GM19395 (cell line): Measurements from ENCODE around the gene ABCA2.
"Not testable (repeated sequence)": the region's sequence is repeated elsewhere in the genome, so short reads cannot be mapped to it uniquely, and the experiment has no call there.

ENCODE experiments used
- ATAC-seq: cut with Tn5 transposase; IDR thresholded peaks from one replicate; pipeline ENCODE4 v1.9.1; 2021; ENCODE audit warnings: mild to moderate bottlenecking, moderate library complexity; ENCODE audit not compliant: unreplicated experiment

The ABCA2 gene

GRCh38 chr9:137046088-137046787 is 18.2 kb upstream of the ABCA2 start, which contains the start of gene NPDC1:
Gene NPDC1 (minus strand): TSS chr9:137046177. CDS start chr9:137045989, 188 bp downstream.
- ATAC-seq: no peak

GRCh38 chr9:137045294-137046087 is 17.5 kb upstream of the ABCA2 start:
- no peak for ATAC-seq

GRCh38 chr9:137044502-137045177 is 16.6 kb upstream of the ABCA2 start:
- no peak for ATAC-seq

DNA sequence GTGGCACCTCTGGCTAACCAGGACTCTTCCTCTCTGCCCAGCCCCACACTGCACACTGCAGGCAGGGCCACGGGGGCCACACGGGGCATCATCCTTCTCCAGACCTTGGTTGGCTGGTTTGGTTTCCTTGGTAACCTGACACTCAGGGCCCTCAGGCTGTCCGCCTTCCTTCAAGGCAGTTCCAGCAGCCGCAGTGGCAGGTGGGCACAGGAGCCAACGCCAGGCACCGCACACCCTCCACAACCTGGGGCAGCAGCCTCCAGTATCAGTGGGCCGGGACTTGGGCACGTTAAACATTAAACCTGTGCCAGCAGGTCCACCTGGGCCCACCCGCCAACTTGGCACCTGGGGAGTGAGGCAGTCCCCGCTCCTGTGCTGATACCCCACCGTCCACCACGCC is 16.0 kb upstream of the ABCA2 start:
- no peak for ATAC-seq

DNA sequence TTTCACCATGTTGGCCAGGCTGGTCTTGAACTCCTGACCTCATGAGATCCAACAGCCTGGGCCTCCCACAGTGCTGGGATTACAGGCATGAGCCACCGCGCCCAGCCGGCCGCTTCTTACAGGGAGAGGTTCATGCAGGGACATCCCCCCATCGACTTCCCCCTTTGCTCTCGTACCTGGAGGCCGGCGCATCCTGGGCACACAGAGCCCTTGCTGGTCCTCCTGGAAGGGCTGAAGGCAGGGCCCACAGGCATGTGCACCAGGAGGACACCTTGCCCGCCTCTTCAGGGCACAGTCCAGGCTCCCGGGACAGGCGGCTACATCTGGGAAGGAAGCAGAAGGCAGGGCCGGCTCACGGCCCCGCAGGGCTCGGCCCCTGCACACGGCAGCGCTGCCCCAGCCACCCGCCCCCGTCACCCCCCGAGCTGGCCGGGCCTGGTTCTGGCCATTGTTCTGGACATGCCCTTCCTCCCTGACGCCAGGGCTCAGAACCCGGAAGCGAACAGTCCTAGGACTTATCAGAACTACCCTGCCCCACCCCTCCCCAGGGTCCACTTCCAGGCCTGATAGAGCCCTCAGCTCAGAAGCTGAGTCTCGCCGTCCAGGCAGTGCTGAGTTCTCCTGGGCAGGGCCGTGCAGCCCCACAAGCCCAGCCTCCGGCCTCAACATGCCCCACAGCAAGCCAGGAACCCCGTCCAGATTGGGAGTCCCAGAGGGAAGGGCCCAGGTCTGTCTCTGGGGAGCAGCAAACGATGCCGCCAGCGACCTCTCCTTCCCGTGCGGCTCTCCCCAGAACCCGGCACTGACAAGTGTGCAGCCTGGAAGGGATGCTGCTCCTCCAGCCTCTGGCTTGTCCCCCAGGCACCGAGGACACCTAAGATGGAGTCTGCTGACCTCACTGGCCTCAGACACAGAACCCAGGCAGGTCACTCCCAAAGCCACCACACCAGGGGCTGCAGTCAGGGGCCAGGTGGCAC is 15.0 kb upstream of the ABCA2 start:
- ATAC-seq: no peak

DNA sequence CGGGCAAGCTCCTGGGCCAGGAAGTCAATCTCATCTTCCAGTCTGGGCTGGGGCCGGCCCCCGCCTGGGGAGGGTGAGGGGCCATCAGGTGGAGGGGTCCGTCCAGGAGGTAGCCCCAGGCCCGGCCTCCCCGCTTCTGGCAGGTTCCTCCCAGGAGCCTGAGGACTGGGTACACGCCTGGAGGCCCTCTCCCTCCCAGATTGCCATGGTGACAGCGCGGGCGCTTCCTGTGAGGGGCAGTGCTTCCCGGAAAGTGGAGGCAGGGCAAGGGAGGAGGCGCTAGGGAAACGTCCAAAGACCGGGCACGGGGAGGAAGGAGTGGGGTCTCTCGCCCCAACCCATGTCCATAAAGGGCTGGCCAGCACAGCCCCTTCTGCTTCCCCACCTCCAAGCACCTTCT is 13.1 kb upstream of the ABCA2 start:
- ATAC-seq: no peak

- ATAC-seq: no peak
Measured at GRCh38 chr9:137040568-137040967, 12.5 kb upstream of the ABCA2 start.

DNA sequence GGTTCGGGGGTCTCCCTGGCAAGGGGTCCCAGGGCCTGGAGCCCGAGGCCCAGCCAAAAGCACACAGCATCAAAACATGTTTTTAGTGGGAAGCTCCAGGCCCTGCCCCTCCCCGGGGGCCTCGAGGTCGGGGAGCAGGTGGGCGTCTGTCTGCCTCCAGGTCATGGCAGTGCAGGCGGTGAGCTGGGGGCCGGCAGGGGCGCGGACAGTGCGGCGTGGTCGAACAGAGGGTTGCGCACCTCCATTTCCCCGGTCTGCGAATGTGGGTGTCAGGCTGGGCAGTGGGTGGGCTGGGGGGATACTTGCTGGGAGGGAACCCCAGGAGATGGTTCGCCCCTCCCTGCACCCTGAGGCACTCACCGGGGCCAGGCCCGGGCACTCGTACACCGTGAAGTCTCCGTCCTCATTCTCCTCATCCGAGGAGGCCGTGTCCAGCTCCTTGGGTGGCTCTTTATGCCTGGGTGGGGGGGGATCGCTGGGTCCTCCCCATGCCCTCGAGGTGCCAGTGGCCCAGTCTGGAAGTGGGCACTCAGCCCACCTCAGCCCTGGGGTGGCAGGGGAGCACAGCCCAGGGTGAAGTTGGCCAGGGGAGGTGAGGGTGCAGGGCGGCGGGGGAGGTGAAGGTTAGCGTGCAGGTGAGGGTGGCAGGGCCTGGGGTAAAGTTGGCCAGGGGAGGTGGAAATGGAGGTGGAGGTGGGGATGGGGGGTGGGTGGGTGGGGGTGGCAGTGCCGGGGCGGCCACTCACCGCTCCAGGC is 11.8 kb upstream of the ABCA2 start:
- ATAC-seq: no peak

DNA sequence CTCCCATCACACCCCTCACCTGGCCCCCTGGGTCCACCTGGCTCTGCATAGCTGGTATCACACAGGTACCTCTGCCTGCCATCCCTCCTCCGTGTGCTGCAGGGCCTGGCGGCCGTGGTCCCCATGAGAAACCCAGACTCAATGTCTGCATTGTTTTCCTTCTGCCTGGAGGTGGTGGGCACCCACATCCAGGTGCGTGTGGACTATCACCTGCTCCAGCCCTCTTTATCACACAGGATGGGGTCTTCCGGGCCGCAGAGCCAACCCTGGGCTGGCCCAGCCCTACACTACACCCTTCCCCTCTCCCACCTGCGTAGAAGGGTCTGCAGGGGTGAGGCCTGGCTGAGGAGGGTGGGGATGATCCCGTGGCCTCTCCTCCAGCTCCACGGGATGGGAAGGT is 10.9 kb upstream of the ABCA2 start:
- ATAC-seq: no peak

GRCh38 chr9:137037483-137037882 is 9.4 kb upstream of the ABCA2 start:
- no peak for ATAC-seq

DNA sequence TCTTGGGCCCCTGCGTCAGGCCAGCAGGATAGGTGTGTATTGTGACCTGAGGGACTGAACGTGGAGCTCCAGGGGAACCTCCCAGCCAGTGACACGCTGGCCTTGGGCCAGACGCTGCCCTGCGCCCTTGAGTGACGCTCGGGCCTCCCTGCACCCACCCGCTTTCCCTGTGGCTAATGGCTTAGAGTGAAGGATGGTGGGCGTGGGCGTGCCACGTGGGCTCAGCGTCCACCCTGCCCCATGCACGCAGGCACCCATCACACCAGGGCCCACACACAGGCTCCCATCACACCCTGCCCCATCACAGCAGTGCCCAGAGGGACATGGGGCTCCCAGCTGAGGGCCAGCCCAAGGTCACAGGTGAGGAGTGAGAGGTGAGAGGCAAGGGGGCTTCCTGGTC is 9.0 kb upstream of the ABCA2 start:
- no peak for ATAC-seq

- no peak for ATAC-seq
Measured at GRCh38 chr9:137035937-137036336, 7.9 kb upstream of the ABCA2 start.

- no peak for ATAC-seq
Measured at GRCh38 chr9:137035507-137035834, 7.4 kb upstream of the ABCA2 start.

GRCh38 chr9:137034709-137035506 is 6.9 kb upstream of the ABCA2 start:
- no peak for ATAC-seq

- no peak for ATAC-seq
Measured at GRCh38 chr9:137034039-137034708, 6.1 kb upstream of the ABCA2 start.

GRCh38 chr9:137033481-137033880 is 5.4 kb upstream of the ABCA2 start:
- ATAC-seq: not testable (repeated sequence)

GRCh38 chr9:137032858-137033257 is 4.8 kb upstream of the ABCA2 start:
- ATAC-seq: no peak

- no peak for ATAC-seq
Measured at GRCh38 chr9:137031904-137032640, 4.0 kb upstream of the ABCA2 start, which contains the start of gene FUT7. Gene FUT7 (minus strand): TSS chr9:137032088. CDS start chr9:137031991, 97 bp downstream.
